Measurements from ENCODE around the gene PARN.
"Not testable (repeated sequence)": the region's sequence is repeated elsewhere in the genome, so short reads cannot be mapped to it uniquely, and the experiment has no call there.

The PARN gene

DNA sequence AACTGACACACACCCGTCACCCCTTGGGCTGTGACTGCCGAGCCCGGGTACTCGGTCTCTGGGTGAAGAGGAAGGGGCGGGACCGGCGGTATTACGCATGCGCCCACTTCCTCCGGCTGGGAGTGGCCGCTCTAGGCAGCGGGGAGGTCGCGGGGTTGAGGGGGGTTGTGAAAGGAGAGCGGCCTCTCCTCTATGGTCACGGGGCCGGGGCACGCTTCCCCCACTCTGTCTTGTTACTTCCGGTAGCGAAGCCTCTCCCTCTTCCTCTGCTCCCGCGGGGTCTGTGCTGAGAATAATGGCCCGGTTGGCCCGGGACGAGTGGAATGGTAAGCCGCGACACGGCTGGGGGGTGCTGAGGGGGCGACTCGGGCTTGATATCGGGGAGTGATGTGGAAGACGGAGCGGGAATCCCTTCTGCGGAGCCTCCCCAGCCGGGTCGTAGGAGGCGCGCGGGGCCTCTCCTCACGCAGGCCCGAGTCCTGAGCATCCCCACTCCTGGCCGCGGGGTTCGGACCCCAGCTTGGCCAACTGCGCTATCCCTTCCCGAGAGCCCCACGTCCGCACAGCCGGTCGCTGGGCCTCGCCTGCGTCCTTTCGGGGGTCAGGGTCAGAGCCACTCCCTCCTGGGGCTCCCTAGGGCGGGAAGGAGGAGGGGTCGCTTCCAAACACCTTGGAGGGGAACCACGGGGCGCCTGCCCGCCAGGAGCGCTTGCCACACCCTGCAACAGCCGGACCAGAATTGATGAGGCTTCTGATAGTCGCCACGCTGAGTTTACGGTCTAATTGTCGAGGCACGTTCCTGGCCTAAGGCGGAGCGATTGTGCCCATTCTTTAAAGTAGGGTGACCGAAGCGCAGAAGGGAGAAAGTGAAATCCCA, 2.9 kb upstream of the PARN start, which contains the start of gene BFAR:
Gene BFAR, plus strand, starts transcription at position 259 of the 877 bp plus-strand sequence. CDS start 11,396 bp downstream, outside the sequence.
- DNase-seq (ENCODE audit: low spot score), result peak; percentile 92

GRCh38 chr16:14630620-14631330, 715 bp upstream of the PARN start:
- DNase-seq (ENCODE audit: low spot score), result not testable (repeated sequence)

GRCh38 chr16:14629612-14629918, 495 bp downstream of the PARN start:
- no peak for DNase-seq (ENCODE audit: low spot score)

DNA sequence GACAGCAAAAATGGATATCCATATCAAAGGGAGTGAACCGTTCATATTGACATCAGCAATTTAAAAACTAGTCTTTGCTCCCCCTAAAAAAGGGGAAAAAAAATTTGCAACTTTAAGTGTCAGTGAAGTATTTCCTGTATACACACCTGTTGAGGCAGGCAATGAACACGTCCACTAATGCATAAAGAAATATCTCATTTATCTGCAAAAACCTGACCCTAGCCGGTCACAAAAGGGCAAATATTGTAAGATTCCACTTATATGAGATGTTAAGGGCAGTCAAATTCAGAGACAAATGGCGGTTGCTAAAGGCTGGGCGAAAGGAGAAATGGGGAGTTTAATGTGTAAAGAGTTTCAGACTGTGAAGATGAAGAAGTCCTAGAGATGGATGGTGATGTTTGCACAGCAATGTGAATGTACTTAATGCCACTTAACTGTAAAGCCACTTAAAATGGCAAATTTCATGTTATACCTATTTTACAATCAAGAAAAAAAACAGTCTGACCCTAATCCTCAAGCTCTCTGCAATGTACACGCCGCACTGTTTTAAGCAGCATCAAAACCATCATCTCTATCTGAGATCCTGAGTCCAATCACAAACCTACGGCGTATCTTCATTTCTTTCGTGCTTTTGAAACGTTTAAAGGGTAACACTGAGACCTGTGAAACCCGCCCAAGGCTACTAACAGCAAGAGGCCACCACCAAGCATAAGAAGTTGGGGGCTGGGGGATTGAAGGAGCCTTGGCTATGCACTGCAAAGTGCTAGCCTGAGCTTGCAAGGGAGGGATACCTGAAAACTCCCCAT, 1.1 kb downstream of the PARN start:
- no peak for DNase-seq (ENCODE audit: low spot score)

- no peak for DNase-seq (ENCODE audit: low spot score)
These were observed 3.0 kb downstream of the PARN start for GRCh38 chr16:14627078-14627477.

DNA sequence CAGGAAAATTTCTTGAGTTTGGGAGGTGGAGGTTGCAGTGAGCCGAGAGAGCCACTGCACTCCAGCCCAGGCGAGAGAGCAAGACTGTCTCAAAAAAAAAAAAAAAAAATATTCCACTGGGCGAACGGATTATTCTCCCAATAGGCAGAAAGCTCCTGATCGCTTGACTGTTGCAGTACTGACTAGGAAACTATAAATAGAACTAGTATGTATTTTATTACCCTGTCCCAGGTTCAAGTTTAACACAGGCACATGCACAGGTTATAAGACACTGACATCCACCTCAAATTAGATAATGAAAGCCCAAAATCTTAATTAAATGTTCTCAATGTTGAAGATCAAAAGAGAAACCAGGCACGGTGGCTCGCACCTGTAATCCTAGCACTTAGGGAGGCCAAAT, 11.5 kb downstream of the PARN start:
- no peak for DNase-seq (ENCODE audit: low spot score)

GRCh38 chr16:14616280-14616679, 13.8 kb downstream of the PARN start:
- DNase-seq (ENCODE audit: low spot score), result no peak

DNA sequence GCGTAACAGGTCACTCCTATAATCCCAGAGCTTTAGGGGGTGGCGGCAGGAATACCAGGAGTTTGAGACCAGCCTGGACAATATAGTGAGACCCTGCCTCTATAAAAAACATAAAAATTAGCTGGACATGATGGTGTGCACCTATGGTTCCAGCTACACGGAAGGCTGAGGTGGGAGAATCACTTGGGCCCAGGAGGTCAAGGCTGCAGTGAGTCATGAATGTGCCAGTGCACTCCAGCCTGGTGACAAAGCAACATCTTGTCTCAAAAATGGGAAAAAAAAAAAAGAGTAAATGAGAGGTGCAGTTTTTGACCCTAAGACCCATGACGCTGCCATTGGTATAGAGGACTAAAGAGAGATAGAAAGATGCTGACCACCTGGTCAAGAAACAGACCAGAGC, 16.1 kb downstream of the PARN start:
- no peak for DNase-seq (ENCODE audit: low spot score)

DNA sequence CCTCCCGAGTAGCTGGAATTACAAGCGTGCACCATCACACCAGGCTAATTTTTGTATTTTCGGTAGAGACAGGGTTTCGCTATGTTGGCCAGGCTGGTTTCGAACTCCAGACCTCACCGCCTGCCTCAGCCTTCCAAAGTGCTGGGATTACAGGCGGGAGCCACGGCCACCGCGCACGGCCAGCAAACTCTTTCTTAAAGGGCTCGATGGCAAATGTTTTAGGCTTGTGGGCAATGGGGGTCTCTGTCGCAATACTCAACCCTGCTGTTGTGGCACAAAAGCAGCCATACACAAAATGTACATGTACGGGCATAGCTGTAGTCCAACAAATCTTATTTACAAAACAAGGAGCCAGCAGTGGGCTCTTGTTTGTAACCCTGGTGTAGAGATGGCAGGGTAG, 18.4 kb downstream of the PARN start:
- no peak for DNase-seq (ENCODE audit: low spot score)

DNA sequence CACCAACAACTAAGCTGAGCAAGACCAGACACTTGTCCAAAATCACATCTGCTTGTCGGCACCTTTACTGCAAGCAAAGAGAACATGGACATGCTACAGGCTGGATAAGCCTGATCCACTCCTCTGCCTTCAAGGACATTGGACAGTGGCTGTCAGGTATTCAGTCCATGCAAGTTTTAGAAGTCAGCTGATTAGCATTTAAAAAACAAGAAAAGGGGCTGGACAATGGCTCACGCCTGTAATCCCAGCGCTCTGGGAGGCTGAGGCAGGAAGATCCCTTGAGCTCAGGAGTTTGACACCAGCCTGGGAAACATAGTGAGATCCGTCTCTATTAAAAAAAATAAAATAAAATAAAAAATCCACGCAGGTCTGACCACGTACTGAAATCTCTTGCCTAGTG, 20.3 kb downstream of the PARN start:
- DNase-seq (ENCODE audit: low spot score), result no peak

DNA sequence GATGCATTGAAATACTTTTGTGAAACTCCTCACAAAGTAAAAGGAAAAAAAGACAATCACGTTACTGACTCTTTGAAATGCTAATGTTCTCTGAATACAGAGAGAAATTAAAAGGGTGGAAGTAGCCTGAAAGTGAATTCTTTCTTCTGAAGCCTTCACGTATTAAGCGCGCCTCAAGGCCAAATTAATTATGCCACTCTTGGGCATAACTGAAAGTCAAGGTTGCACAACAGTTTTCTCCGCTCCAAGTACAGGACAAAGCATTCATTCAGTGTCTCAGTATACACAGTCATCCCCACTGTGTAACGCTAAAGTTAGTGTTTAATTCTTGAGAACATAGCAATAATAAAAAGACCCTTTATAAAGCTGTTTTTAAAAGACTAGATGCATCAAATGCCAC, 21.5 kb downstream of the PARN start:
- no peak for DNase-seq (ENCODE audit: low spot score)

DNA sequence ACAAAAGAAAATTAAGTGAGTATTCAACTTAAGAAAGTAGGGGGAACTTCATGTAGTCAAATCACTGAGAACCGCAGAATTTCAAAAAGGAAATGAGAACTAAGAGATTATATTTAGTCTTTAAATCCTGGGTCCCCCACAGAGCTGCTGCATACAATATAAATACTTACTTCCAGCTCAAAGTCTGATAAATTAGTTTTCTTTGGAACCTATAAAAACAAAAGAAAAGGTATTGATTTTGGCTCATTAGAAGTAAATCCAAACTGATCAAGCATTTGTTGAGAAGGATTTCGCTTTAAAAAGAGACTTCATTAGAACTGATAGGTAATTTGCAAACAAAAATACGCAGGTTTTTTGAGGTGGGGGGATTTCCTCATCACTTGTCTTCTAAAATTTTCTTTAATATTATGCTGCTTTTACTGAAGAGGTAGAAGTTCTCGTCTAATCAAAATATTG, 21.9 kb downstream of the PARN start:
- no peak for DNase-seq (ENCODE audit: low spot score)

- no peak for DNase-seq (ENCODE audit: low spot score)
These were observed 24.0 kb downstream of the PARN start for GRCh38 chr16:14606102-14606501.

- DNase-seq (ENCODE audit: low spot score), result no peak
These were observed 27.6 kb downstream of the PARN start for GRCh38 chr16:14602443-14602963.

- DNase-seq (ENCODE audit: low spot score), result peak; percentile 8
These were observed 29.9 kb downstream of the PARN start for GRCh38 chr16:14600164-14600563.

DNA sequence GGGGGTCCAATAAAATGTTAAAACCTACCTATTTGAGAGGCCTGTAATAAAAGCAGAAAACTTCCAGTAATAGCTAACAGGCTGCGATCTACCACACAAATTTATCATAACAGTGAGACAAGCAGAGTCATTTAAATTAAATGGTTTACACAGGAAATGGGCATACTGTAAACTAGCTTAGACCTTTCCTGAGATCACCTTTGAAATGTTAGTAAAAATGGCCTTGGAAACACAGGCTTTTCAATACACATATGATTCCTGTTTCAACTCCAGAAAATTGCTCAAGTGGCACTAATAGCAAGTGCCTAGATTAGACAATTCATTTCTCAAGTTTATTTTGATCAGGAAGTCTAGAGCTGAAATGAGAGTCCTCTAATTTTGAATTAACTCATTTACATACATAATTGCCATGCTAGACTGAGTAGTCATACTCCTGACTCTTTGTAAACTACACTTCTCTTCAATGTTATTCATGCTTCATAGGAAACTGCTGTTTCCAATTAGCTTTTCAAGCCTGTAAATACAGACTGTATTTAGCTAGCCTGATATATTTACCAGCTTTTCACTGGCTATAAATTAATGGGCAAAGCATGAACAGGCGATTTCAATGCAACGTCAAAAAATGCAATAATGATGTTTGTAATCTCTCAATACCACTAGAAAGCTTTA, 43.3 kb downstream of the PARN start:
- DNase-seq (ENCODE audit: low spot score), result no peak

DNA sequence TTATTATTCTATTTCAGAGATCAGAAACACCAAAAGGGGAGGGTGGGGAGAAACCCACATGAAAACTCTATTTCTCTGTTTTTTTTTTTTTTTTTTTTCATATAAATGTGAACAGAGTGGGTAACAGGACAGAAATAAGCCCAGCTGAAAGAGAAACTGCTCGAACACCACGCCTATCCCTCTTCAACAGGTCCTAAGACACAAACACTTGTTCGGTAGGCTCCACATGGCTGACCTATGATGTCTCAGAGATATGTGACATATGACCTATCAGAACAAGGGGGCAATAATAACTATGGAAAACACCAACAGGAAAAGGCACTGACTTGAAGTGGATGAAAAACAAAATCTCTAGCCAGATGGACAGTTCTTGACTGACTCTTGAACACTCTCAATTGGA, 44.8 kb downstream of the PARN start:
- no peak for DNase-seq (ENCODE audit: low spot score)

DNA sequence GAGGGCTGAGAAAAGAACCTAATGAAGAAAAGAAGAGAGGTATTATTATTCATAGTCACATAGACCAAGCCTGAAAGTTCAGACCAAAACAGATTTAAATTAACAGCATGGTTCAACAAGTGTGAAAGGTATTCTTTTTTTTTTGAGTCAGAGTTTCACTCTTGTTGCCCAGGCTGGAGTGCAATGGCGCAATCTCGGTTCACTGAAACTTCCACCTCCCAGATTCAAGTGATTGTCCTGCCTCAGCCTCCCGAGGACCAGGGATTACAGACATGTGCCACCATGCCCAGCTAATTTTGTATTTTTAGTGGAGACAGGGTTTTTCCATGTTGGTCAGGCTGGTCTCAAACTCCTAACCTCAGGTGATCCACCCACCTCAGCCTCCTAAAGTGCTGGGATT, 49.1 kb downstream of the PARN start:
- not testable (repeated sequence) for DNase-seq (ENCODE audit: low spot score)

DNA sequence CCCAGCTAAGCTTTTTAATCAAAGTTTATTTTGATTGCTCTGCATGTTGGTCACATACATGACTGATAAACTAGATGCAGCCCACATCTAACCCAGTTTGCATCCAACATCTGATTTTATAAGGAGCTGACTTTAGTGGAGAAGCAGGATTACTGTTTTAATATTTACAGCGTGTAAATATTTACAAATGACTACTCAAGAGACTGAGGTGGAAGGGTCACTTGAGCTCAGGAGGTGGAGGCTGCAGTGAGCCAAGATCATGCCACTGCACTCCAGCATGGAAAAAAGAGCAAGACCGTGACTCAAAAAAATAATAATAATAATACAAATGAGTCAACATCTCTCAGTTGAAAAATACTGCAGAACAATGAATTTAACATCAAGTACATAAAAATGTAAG, 50.8 kb downstream of the PARN start:
- DNase-seq (ENCODE audit: low spot score), result no peak

- DNase-seq (ENCODE audit: low spot score), result no peak
These were observed 53.5 kb downstream of the PARN start for GRCh38 chr16:14576532-14576931.

DNA sequence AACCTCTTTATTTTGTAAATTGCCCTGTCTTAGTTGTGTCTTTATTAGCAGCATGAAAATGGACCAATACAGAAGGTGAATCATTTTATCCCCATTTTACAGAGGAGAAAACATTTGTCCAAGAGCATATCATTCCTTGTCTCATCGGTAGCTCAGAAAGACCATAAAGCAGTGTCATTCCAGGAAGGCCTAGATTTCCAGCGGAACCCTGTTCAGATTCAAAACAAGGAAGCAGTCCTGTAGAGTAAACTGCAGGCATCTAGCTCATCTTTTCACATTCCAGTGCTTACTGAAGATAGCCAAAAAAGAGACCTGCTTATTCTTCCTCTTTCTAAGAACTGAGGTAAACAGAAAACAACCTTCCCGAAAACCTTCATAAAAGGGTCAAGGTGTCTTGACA, 54.0 kb downstream of the PARN start:
- DNase-seq (ENCODE audit: low spot score), result no peak

Measured in HuH-7 (cell line).